OCI-LY7 (cell line): Measurements from ENCODE around the gene PDGFB.

ENCODE experiments used
- CTCF ChIP-seq: fragments of 200-600 bp; sonication (generic); conservative IDR thresholded peaks from 2 replicates; pipeline ENCODE4 v1.5.1; 2014; ENCODE audit warnings: mild to moderate bottlenecking, antibody characterized with exemption, low read length, moderate library complexity, mixed read lengths
- EZH2phosphoT487 ChIP-seq: fragments of 200-600 bp; sonication (generic); IDR thresholded peaks from 2 replicates; pipeline ENCODE4 v1.6.1; 2018; ENCODE audit warnings: low read depth, borderline replicate concordance, mild to moderate bottlenecking, mixed run types, antibody characterized with exemption, low read length, moderate library complexity, mixed read lengths

- TF ChIP-seq CTCF (no peak), EZH2phosphoT487 (no peak)
Measured at GRCh38 chr22:39223091-39223710, 21.6 kb downstream of the PDGFB start.
